HK-2 (cell line): ENCODE data around the gene ZSCAN29.
"Not testable (repeated sequence)": the region's sequence is repeated elsewhere in the genome, so short reads cannot be mapped to it uniquely, and the experiment has no call there.

Experiments used
- DNase-seq: peaks from one replicate; pipeline ENCODE4 v3.0.0-alpha.2; 2018; ENCODE audit not compliant: unreplicated experiment

Gene ZSCAN29

GRCh38 chr15:43370975-43371974, at the start of gene ZSCAN29, which contains the start of gene TUBGCP4:
ZSCAN29 (minus strand) TSS chr15:43371043; CDS start chr15:43369913, 1,130 bp downstream.
TUBGCP4 (plus strand) TSS chr15:43371101; CDS start chr15:43371355, 254 bp downstream.
- DNase-seq = peak; percentile 77

- DNase-seq = no peak
Measured at GRCh38 chr15:43420435-43420834, 49.6 kb upstream of the ZSCAN29 start.

- DNase-seq = no peak
Measured at GRCh38 chr15:43414196-43414595, 43.4 kb upstream of the ZSCAN29 start.

- DNase-seq = no peak
Measured at GRCh38 chr15:43412096-43412495, 41.3 kb upstream of the ZSCAN29 start.

- no peak for DNase-seq
Measured at GRCh38 chr15:43410572-43411214, 39.9 kb upstream of the ZSCAN29 start.

GRCh38 chr15:43408789-43409188, 37.9 kb upstream of the ZSCAN29 start:
- no peak for DNase-seq

- no peak for DNase-seq
Measured at GRCh38 chr15:43406808-43407207, 36.0 kb upstream of the ZSCAN29 start.

- no peak for DNase-seq
Measured at GRCh38 chr15:43406189-43406588, 35.3 kb upstream of the ZSCAN29 start.

GRCh38 chr15:43404130-43404529, 33.3 kb upstream of the ZSCAN29 start:
- DNase-seq = no peak

GRCh38 chr15:43403616-43404015, 32.8 kb upstream of the ZSCAN29 start:
- no peak for DNase-seq

GRCh38 chr15:43402255-43402654, 31.4 kb upstream of the ZSCAN29 start:
- no peak for DNase-seq

GRCh38 chr15:43393592-43393991, 22.7 kb upstream of the ZSCAN29 start:
- not testable (repeated sequence) for DNase-seq

GRCh38 chr15:43390723-43391122, 19.9 kb upstream of the ZSCAN29 start:
- no peak for DNase-seq

GRCh38 chr15:43383070-43383469, 12.2 kb upstream of the ZSCAN29 start:
- DNase-seq = no peak

GRCh38 chr15:43382310-43382709, 11.5 kb upstream of the ZSCAN29 start:
- DNase-seq = no peak

GRCh38 chr15:43378601-43379000, 7.8 kb upstream of the ZSCAN29 start:
- no peak for DNase-seq

- no peak for DNase-seq
Measured at GRCh38 chr15:43376017-43376705, 5.3 kb upstream of the ZSCAN29 start.

- DNase-seq = no peak
Measured at GRCh38 chr15:43370310-43370974, 401 bp downstream of the ZSCAN29 start.

- no peak for DNase-seq
Measured at GRCh38 chr15:43361313-43361903, 9.4 kb downstream of the ZSCAN29 start.

- DNase-seq = no peak
Measured at GRCh38 chr15:43360821-43361220, 10.0 kb downstream of the ZSCAN29 start.

- DNase-seq = no peak
Measured at GRCh38 chr15:43352693-43353382, 18.0 kb downstream of the ZSCAN29 start.
